SJSA1 (cell line): Measurements from ENCODE around the gene GAK. TPM values are rescaled to one million over a fixed set of nuclear protein-coding genes. Genes with fewer than 3 reads are reported as not detected.

Experiments used
- DNase-seq, 2 experiments: peaks; one replicate each; pipeline ENCODE4 v3.0.0-alpha.2; 2015 to 2020; ENCODE audit warnings: low spot score in 2 of 2, low read depth in 1 of 2
- H3K27ac ChIP-seq: fragments of 250-450 bp; sonication (Bioruptor Pico); 2 replicates; pipeline ENCODE4 v1.5.1; 2020; ENCODE audit warnings: mild to moderate bottlenecking, moderate library complexity
- H3K27me3 ChIP-seq: fragments of 250-450 bp; sonication (Bioruptor Pico); replicated peaks from 2 replicates; pipeline ENCODE4 v1.5.1; 2020; ENCODE audit warnings: mild to moderate bottlenecking, moderate library complexity
- H3K36me3 ChIP-seq: fragments of 250-450 bp; sonication (Bioruptor Pico); 2 replicates; pipeline ENCODE4 v1.5.1; 2020; ENCODE audit warnings: mild to moderate bottlenecking
- H3K4me1 ChIP-seq: fragments of 250-450 bp; sonication (Bioruptor Pico); replicated peaks from 2 replicates; pipeline ENCODE4 v1.6.1; 2021; ENCODE audit warnings: mild to moderate bottlenecking
- H3K4me3 ChIP-seq: fragments of 250-450 bp; sonication (Bioruptor Pico); 2 replicates; pipeline ENCODE4 v1.5.1; 2020; ENCODE audit warnings: mild to moderate bottlenecking
- H3K9me3 ChIP-seq: fragments of 250-450 bp; sonication (Bioruptor Pico); replicated peaks from 2 replicates; pipeline ENCODE4 v1.5.1; 2020; ENCODE audit warnings: mild to moderate bottlenecking
- total RNA-seq: library from RNA; depleted of rRNA; stranded (reverse); fragments of >200 nt; shearing (Covaris generic); gene quantifications from 2 replicates; pipeline ENCODE4 v1.2.3, GENCODE V29; 2014

GAK gene
- total RNA-seq, 1 experiment from 2014 or later, result 44.4 TPM

DNA sequence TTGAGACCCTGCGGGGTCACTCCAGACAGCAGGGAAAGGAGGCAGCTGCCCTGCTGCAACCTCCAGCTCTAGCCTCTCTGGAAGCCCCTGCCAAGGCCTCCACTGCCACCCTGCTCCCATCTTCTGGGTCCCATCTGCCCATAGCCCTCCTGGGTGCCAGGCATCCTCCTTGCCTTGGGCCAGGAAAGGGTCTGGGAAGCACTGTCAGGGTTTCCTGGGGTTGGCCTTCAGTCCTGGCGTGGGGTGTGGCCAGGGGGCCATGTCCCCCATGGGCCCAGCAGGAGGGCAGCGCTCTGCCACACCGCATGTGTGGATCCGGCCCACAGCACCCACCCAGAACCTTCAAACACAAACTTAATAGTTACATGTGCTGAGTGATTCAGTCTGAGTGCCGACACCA lies 102.8 kb downstream of the GAK start:
- Histone ChIP-seq H3K4me3 (no peak overlapping the region), H3K27me3 (peaks cover 16% of the 10 kb centered on the region), H3K4me1 (no peaks in the 10 kb centered on the region), H3K36me3 (no peaks in the 10 kb centered on the region), H3K9me3 (no peaks in the 10 kb centered on the region), H3K27ac (no peak overlapping the region)
- no peak for DNase-seq

- no peaks in the 10 kb centered on the region for H3K4me1 ChIP-seq
- DNase-seq, result no peak
- no peak overlapping the region for H3K4me3 ChIP-seq
- no peaks in the 10 kb centered on the region for H3K36me3 ChIP-seq
- H3K27ac ChIP-seq, result no peak overlapping the region
- H3K9me3 ChIP-seq, result no peaks in the 10 kb centered on the region
- peaks cover 16% of the 10 kb centered on the region for H3K27me3 ChIP-seq
Measured at GRCh38 chr4:828641-829271, 103.4 kb downstream of the GAK start.

GRCh38 chr4:827209-828081 lies 104.7 kb downstream of the GAK start:
- Histone ChIP-seq H3K4me1 (no peaks in the 10 kb centered on the region), H3K36me3 (no peaks in the 10 kb centered on the region), H3K9me3 (no peaks in the 10 kb centered on the region), H3K27me3 (peaks cover 16% of the 10 kb centered on the region), H3K27ac (no peak overlapping the region), H3K4me3 (no peak overlapping the region)
- DNase-seq, result no peak

GRCh38 chr4:826508-827208 lies 105.5 kb downstream of the GAK start:
- Histone ChIP-seq H3K9me3 (no peaks in the 10 kb centered on the region), H3K36me3 (no peaks in the 10 kb centered on the region), H3K4me3 (no peak overlapping the region), H3K4me1 (no peaks in the 10 kb centered on the region), H3K27ac (no peak overlapping the region), H3K27me3 (peaks cover 16% of the 10 kb centered on the region)
- DNase-seq, result no peak

GRCh38 chr4:825971-826330 lies 106.2 kb downstream of the GAK start, which contains the start of gene CPLX1:
Gene CPLX1, minus strand, starts transcription at chr4:826129. Its CDS starts 1,607 bp downstream, at chr4:824522.
- Histone ChIP-seq H3K36me3 (no peaks in the 10 kb centered on the region), H3K27ac (no peak within 1 kb of the TSS), H3K9me3 (no peaks in the 10 kb centered on the region), H3K27me3 (peaks cover 16% of the 10 kb centered on the region), H3K4me1 (no peaks in the 10 kb centered on the region), H3K4me3 (no peak within 1 kb of the TSS)
- no peak for DNase-seq

GRCh38 chr4:825063-825970 lies 106.8 kb downstream of the GAK start:
- DNase-seq, result no peak
- Histone ChIP-seq H3K27ac (no peak overlapping the region), H3K27me3 (peaks cover 16% of the 10 kb centered on the region), H3K4me3 (no peak overlapping the region), H3K4me1 (no peaks in the 10 kb centered on the region), H3K36me3 (no peaks in the 10 kb centered on the region), H3K9me3 (no peaks in the 10 kb centered on the region)

- no peak for DNase-seq
- Histone ChIP-seq H3K27me3 (peaks cover 16% of the 10 kb centered on the region), H3K4me1 (no peaks in the 10 kb centered on the region), H3K36me3 (no peaks in the 10 kb centered on the region), H3K27ac (no peak overlapping the region), H3K4me3 (no peak overlapping the region), H3K9me3 (no peaks in the 10 kb centered on the region)
Measured at GRCh38 chr4:824461-825062, 107.6 kb downstream of the GAK start.

DNA sequence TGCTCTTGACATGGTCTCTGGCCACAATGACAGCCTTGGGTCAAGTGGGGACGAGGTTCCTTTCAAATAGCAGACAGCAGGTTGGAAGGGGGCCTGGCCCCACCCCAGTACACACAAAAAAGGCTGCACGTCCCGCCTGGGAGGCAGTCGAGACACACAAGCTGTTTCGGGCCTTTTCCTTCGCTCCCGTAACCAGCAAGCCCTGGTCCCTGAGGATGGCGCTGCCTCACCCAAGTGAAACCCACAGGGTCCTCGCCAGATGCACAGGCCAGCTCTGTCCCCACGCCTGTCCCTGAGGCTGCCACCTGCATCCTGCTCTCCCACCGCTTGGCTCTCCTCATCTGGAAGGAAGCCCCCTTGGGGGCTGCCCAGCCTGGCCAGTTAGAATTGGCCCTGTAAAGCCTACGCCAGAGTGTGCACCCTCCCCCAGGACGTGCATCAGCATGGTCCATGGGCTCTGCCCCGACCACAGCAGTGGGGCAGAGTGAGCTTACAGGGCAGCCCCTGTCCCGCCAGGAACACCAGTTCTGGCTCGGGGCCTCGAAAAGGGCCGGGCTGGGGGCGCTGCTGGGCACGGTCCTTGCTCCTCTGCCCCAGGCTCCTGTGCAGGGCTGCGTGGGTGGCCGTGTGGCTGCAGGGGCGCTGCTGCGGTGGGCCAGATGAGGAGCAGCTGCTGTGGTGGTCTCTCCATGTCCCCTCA lies 108.2 kb downstream of the GAK start:
- no peaks in the 10 kb centered on the region for H3K9me3 ChIP-seq
- H3K4me1 ChIP-seq, result no peaks in the 10 kb centered on the region
- H3K27ac ChIP-seq, result no peak overlapping the region
- peaks cover 15% of the 10 kb centered on the region for H3K27me3 ChIP-seq
- no peak overlapping the region for H3K4me3 ChIP-seq
- DNase-seq, result no peak
- H3K36me3 ChIP-seq, result no peaks in the 10 kb centered on the region

GRCh38 chr4:823176-823760 lies 108.8 kb downstream of the GAK start:
- no peaks in the 10 kb centered on the region for H3K9me3 ChIP-seq
- no peak for DNase-seq
- H3K27me3 ChIP-seq, result peaks cover 9% of the 10 kb centered on the region
- no peaks in the 10 kb centered on the region for H3K4me1 ChIP-seq
- no peak overlapping the region for H3K27ac ChIP-seq
- no peak overlapping the region for H3K4me3 ChIP-seq
- H3K36me3 ChIP-seq, result no peaks in the 10 kb centered on the region

DNA sequence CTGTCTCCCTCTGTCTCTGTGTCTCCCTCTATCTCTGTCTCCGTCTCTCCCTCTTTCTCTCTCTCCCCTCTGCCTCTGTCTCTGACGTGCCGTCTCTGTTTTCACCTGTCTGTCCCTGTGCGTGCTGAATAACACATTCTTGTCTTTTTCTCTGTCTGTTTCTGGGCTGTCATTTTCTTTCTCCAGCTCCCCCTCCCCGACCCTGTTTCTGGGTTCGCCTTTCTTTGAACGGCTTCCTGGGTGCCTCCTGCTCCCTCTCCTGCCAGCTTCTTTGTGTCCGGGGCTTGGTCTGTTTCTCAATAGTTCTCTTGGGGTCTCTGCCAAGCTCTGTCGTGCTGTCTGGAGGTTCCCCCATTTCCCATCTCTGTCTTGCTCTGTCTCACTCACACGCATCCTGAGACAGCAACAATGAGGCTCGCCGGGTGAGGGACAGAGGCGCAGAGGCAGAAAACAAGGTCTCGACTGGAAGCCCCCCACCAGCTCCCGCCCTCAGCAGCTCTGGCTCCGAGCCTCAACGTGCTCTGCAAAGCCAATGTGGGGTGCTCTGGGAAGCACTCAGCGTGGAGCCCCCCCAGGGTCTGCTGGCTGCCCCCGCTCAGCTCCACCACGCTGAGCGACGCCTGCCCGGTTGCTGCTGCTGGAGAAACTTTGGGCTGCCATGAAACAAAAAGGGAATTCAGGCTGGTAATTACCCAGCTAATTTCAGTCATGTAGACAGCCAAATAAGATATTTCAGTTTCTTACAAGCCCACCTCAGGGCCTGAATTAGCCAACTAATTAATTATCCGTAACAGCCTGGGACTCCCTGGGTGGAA lies 109.5 kb downstream of the GAK start:
- Histone ChIP-seq H3K4me1 (no peaks in the 10 kb centered on the region), H3K27me3 (peaks cover 9% of the 10 kb centered on the region), H3K4me3 (no peak overlapping the region), H3K36me3 (no peaks in the 10 kb centered on the region), H3K27ac (no peak overlapping the region), H3K9me3 (no peaks in the 10 kb centered on the region)
- DNase-seq, result no peak

DNA sequence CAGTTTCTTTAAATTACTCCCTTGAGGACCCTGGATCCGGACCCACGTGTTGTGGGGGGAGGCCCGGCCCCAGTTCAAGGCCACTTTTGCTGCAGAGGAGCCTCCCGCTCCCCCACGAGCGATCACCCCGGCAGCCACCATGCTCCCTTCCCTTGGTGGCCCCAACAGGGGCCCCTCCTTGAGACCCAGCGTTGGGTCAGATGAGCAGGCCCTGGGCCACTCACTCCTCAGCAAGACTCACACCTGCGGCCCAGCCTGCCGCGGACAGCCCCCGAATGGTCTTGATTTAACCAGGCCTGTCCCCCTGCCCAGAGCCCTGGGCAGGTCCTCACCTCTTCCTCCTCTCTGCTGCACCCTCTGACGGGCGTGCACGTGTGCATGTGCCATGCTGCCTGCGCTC lies 110.5 kb downstream of the GAK start:
- Histone ChIP-seq H3K27ac (no peak overlapping the region), H3K4me3 (no peak overlapping the region), H3K27me3 (peaks cover 9% of the 10 kb centered on the region), H3K9me3 (no peaks in the 10 kb centered on the region), H3K4me1 (no peaks in the 10 kb centered on the region), H3K36me3 (no peaks in the 10 kb centered on the region)
- DNase-seq, result no peak

- DNase-seq, result no peak
- Histone ChIP-seq H3K36me3 (no peaks in the 10 kb centered on the region), H3K4me1 (no peaks in the 10 kb centered on the region), H3K9me3 (no peaks in the 10 kb centered on the region), H3K27me3 (peaks cover 9% of the 10 kb centered on the region), H3K27ac (no peak overlapping the region), H3K4me3 (no peak overlapping the region)
Measured at GRCh38 chr4:821181-821591, 110.9 kb downstream of the GAK start.
